DND-41 (cell line): ENCODE data around the gene LRP3.

Source experiments
- ATAC-seq: fragments of 200-7000 bp; cut with Tn5 transposase; 3 replicates; pipeline ENCODE4 v1.9.1; 2021; ENCODE audit warnings: low read depth; ENCODE audit not compliant: insufficient read depth
- DNase-seq: peaks from one replicate; pipeline ENCODE4 v3.0.0-alpha.2; 2020
- H2AFZ ChIP-seq: 2 replicates; pipeline ENCODE4 v1.6.0; 2012; ENCODE audit warnings: low read depth, low read length
- H3K27ac ChIP-seq: 2 replicates; pipeline ENCODE4 v1.5.1; 2012; ENCODE audit warnings: low read length, inconsistent platforms
- H3K27me3 ChIP-seq: fragments of 200-600 bp; sonication (generic); 2 replicates; pipeline ENCODE4 v1.6.0; 2012; ENCODE audit warnings: low read length, mild to moderate bottlenecking, inconsistent platforms; ENCODE audit not compliant: insufficient read depth, poor library complexity
- H3K36me3 ChIP-seq: 2 replicates; pipeline ENCODE4 v1.5.1; 2012; ENCODE audit warnings: low read length, inconsistent platforms; ENCODE audit not compliant: insufficient read depth
- H3K4me1 ChIP-seq: 2 replicates; pipeline ENCODE4 v1.5.1; 2012; ENCODE audit warnings: mild to moderate bottlenecking, low read length; ENCODE audit not compliant: insufficient read depth
- H3K4me2 ChIP-seq: 2 replicates; pipeline ENCODE4 v1.6.0; 2012; ENCODE audit warnings: mild to moderate bottlenecking, moderate library complexity, low read length, inconsistent platforms; ENCODE audit not compliant: insufficient read depth
- H3K4me3 ChIP-seq, 2 experiments: fragments of 200-600 bp in 1 of 2; shearing (Covaris generic) in 1 of 2; 2 replicates each; pipeline ENCODE4 v1.5.1; 2012 to 2016; ENCODE audit warnings: inconsistent platforms in 2 of 2, low read length in 2 of 2, mild to moderate bottlenecking in 2 of 2, low read depth in 1 of 2, moderate library complexity in 1 of 2
- H3K79me2 ChIP-seq: 2 replicates; pipeline ENCODE4 v1.6.0; 2012; ENCODE audit warnings: low read length, inconsistent platforms; ENCODE audit not compliant: insufficient read depth
- H3K9ac ChIP-seq: 2 replicates; pipeline ENCODE4 v1.6.0; 2012; ENCODE audit warnings: low read depth, mild to moderate bottlenecking, inconsistent platforms, low read length, moderate library complexity
- H3K9me3 ChIP-seq: 2 replicates; pipeline ENCODE4 v1.5.1; 2012; ENCODE audit warnings: low read length, moderate library complexity, mild to moderate bottlenecking, inconsistent platforms; ENCODE audit not compliant: insufficient read depth, severe bottlenecking
- H4K20me1 ChIP-seq: 2 replicates; pipeline ENCODE4 v1.6.0; 2012; ENCODE audit warnings: low read length; ENCODE audit not compliant: insufficient read depth
- CTCF ChIP-seq: IDR thresholded peaks from 2 replicates; pipeline ENCODE4 v1.5.1; 2012; ENCODE audit warnings: borderline replicate concordance, low read length, moderate library complexity, mild to moderate bottlenecking; ENCODE audit not compliant: poor library complexity, severe bottlenecking; ENCODE audit errors: extremely low read depth
- EZH2 ChIP-seq: IDR thresholded peaks from 3 replicates; pipeline ENCODE4 v1.6.1; 2012; ENCODE audit warnings: borderline replicate concordance, low read depth, mild to moderate bottlenecking, moderate library complexity, low read length, inconsistent platforms; ENCODE audit not compliant: severe bottlenecking

Gene LRP3

DNA sequence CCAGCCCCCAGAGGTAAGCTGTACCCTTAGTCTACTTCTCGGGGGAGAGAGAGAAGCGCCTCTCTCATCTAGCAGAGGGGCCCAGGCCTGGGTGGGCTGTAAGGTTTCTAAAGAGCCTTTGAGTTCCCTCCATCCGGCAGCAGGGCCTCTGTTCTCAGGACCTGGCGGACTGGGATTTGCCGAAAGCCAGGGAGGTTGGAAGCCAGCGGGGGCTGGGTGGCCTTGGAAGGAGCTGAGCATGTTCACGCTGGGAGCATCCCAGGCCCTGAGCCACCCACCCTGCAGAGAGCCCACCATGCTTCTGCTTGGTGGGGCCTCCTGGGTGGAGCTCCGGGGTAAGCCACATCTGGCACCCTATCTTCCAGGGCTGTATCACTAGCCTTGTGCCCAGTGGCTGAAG lies 23.8 kb downstream of the LRP3 start:
- H3K4me3 ChIP-seq: no peak overlapping the region
- H3K27me3 ChIP-seq: no peaks in the 10 kb centered on the region
- DNase-seq (no peak), ATAC-seq (no peak)
- no peaks in the 10 kb centered on the region for H4K20me1 ChIP-seq
- H3K9ac ChIP-seq: no peak overlapping the region
- no peak overlapping the region for H2AFZ ChIP-seq
- H3K79me2 ChIP-seq: no peaks in the 10 kb centered on the region
- H3K9me3 ChIP-seq: no peaks in the 10 kb centered on the region
- H3K4me1 ChIP-seq: no peaks in the 10 kb centered on the region
- H3K4me2 ChIP-seq: no peak overlapping the region
- TF ChIP-seq CTCF: no peak
- no peak for TF ChIP-seq EZH2
- H3K27ac ChIP-seq: no peak overlapping the region
- H3K36me3 ChIP-seq: no peaks in the 10 kb centered on the region

GRCh38 chr19:33219261-33219815 lies 25.2 kb downstream of the LRP3 start:
- ATAC-seq: no peak

GRCh38 chr19:33220115-33220514 lies 26.0 kb downstream of the LRP3 start:
- no peak overlapping the region for H2AFZ ChIP-seq
- H3K4me3 ChIP-seq: no peak overlapping the region
- no peaks in the 10 kb centered on the region for H3K9me3 ChIP-seq
- TF ChIP-seq EZH2 (no peak), CTCF (no peak)
- H3K4me2 ChIP-seq: no peak overlapping the region
- H3K4me1 ChIP-seq: no peaks in the 10 kb centered on the region
- H3K36me3 ChIP-seq: no peaks in the 10 kb centered on the region
- H3K79me2 ChIP-seq: no peaks in the 10 kb centered on the region
- H3K27me3 ChIP-seq: no peaks in the 10 kb centered on the region
- H3K27ac ChIP-seq: no peak overlapping the region
- H4K20me1 ChIP-seq: no peaks in the 10 kb centered on the region
- no peak overlapping the region for H3K9ac ChIP-seq
- DNase-seq: no peak
- ATAC-seq: no peak

More at GRCh38 chr19:33219261-33219815, 25.2 kb downstream of the LRP3 start:
- H3K9me3 ChIP-seq: no peaks in the 10 kb centered on the region
- H3K9ac ChIP-seq: no peak overlapping the region
- peak; percentile 38 for TF ChIP-seq CTCF
- no peak for TF ChIP-seq EZH2
- no peak overlapping the region for H3K4me3 ChIP-seq
- no peak for DNase-seq
- no peak overlapping the region for H3K4me2 ChIP-seq
- no peak overlapping the region for H3K27ac ChIP-seq
- no peaks in the 10 kb centered on the region for H3K4me1 ChIP-seq
- no peaks in the 10 kb centered on the region for H3K27me3 ChIP-seq
- no peaks in the 10 kb centered on the region for H3K36me3 ChIP-seq
- no peaks in the 10 kb centered on the region for H3K79me2 ChIP-seq
- H2AFZ ChIP-seq: no peak overlapping the region
- no peaks in the 10 kb centered on the region for H4K20me1 ChIP-seq

DNA sequence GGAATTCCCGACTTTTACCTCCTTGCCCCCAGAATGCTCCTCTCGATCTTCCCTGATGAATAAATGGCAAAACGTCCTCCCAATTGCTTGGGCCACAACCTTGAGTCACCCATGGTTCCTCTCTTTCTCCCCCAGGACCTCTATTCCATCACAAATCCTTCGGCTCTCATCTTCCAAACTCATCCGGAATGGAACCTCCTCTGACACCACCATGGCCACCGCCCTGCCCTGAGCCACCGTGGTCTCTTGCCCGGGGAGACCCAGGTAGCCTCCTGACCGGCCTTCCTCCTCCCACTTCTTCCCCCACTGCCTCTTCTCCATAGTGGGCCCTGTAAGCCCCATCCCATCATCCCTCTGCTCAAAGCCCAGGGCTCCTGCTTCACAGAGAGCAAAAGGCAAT lies 26.6 kb downstream of the LRP3 start:
- Histone ChIP-seq H2AFZ (no peak overlapping the region), H4K20me1 (no peaks in the 10 kb centered on the region), H3K9ac (no peak overlapping the region), H3K36me3 (no peaks in the 10 kb centered on the region), H3K27me3 (no peaks in the 10 kb centered on the region), H3K4me1 (no peaks in the 10 kb centered on the region), H3K27ac (no peak overlapping the region), H3K4me2 (no peak overlapping the region), H3K9me3 (no peaks in the 10 kb centered on the region), H3K4me3 (no peak overlapping the region), H3K79me2 (no peaks in the 10 kb centered on the region)
- no peak for TF ChIP-seq CTCF
- TF ChIP-seq EZH2: no peak
- ATAC-seq (no peak), DNase-seq (no peak)
